GM21447 (cell line): Measurements from ENCODE around the gene AMOTL1.

Experiments used
- ATAC-seq: cut with Tn5 transposase; IDR thresholded peaks from one replicate; pipeline ENCODE4 v1.9.1; 2021; ENCODE audit not compliant: unreplicated experiment

Gene AMOTL1

DNA sequence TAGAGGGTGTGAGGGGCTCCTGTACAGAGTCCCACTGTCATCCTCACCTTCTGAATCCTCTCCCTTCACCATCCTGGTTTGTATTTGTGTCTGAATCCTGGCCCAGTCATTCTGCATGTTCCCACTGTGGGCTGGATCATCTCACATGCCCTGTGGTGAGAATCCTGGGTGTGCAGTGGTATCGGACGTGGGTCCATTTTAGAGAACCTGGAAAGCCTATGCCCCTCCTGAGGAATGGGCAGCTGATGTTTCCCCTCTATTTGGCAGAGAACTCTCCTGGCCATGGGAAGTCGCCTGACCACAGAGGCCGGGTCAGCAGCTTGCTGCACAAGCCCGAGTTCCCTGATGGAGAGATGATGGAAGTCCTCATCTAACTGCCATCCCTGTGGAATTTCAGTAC is 102.3 kb downstream of the AMOTL1 start:
- ATAC-seq: no peak

GRCh38 chr11:94871491-94872185 is 103.5 kb downstream of the AMOTL1 start:
- no peak for ATAC-seq

DNA sequence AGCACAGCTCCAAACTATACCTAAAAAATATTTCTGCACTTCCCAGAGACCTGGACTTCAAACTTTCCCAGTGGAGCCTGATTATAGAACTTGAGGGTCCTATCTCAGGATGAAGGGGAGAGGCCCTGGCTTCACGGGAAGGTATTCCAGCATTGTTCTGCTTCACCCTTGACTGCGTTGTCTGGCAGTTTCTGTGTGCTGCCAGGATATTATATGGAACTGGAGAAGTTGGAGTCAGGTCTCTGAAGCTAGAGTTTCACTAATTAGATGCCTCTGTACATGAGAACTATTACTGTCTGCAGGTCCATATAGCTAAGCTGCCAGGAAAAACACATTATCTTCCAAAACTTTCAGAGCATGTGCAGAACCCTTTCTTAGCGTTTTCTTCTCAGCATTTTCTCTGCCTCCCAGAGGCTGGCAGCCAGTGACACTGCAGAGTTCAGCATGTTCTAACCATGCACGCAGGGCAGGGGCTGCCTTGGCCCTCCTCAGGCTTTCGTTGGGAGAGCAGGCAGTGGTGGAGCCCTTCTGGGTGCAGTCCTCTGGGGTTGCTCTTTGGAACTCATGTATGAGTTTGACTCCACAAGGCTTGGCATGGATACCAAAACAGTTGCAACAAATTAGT is 105.9 kb downstream of the AMOTL1 start:
- no peak for ATAC-seq

- no peak for ATAC-seq
Observed at GRCh38 chr11:94876222-94876621, 108.1 kb downstream of the AMOTL1 start.

- ATAC-seq: peak; percentile 97
Observed at GRCh38 chr11:94876645-94877442, 108.7 kb downstream of the AMOTL1 start.

DNA sequence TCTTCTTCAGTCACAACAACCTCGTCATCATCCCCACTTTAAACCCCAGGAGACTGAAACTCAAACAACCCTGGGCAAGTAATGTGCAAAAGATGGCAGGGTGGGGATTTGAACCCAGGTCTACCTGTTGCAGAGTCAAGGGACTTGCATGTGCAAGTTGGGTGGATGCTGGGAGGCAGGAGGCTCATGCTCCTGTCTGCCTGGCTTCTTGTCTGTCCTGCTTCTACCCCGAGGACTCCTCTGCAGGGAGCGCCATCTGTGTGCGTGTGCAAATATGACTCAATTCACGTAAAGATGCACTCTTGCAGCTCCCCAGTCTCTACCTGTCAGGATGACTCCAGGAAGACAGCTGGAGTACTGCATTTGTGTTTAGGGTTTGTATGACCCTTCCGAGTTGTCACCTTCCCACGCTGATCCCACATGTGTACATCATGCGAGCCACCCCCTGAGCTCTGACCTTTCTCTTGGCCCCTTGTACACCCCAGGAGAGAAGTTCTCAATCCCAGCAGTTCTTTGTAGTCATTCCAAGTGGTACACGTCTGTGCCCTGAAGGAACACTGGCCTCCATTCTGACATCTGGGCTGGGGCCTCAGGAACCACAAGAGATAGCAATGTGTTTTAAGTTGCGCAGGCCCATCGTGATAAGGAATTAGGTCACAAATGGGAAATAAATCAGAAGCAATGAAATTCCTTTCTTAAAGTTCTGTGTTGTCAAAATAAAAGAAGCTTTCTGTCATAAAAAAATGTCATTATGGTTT is 109.5 kb downstream of the AMOTL1 start:
- ATAC-seq: no peak

DNA sequence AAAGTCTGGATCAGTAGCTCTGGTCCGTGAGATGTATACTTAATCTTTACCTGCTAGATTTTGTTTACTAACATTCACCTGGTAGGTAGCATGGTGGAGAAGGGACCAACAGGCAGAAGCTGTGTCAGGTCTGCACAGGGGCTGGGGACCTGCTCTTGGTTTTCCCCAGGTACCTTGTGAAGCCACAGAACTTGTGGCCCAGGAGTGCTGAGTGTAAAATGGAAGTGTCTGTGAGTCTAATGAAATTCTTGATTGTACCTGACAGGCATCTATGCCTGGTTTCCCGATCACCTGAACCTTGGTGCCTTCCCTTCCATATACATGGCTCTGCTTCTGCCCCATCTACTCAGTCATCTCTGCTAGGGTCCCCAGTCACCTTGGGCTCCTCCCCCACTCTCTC is 110.8 kb downstream of the AMOTL1 start:
- no peak for ATAC-seq

DNA sequence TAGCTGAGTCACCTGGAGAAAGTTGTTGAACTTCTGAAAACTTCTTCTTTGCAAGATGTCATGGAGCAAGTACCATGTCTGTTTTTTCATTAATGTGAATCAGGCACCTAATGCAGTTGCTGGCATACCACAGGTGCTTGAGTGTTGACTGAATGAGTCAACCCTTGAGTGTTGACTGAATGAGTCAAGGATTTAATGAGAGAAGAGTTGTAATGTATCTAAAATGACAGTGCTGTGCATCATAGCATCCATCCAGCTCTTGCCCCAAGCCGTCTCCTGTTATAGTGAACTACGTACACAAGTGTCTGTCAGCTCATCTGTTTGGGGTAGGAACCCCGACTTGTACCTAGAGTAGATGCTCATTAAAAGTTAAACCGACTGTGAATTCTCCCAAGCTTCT is 112.1 kb downstream of the AMOTL1 start:
- no peak for ATAC-seq

DNA sequence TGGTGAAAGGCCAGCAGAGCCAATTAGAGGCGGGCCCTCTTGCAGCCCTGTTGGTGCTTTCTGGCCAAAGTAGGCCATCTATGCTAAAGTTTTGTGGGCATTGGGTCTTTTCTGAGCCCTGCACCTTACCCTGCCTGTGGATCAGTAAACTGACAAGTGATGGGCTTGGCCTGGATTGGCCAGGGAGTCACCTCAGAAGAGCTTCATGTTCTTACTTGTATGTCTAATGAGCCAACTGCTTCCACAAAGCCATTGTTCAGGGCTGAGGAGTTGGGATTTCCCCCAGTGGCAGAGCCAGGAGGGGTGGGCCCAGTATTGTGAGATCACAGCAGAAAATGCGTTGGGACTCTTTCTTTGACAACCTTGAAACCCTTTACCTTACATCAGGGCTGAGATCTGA is 114.8 kb downstream of the AMOTL1 start:
- no peak for ATAC-seq

DNA sequence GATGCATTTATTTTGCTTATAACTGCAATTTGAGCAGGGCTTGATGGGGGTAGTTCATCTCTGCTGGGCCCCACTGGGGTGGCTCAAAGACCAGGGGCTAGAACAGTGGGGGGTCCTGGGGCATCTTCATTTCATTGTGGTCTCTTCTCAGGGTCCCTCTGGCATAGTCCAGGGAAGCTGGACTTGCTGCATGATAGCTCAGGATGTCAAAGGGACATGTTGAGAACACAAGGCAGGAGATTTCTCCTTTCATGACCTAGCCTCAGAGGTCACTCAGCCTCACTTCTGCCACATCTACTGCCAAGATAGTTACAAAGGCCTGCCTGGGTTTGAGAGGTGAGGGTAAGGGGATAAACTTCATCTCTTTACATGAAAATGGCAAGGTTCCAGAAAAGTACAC is 115.7 kb downstream of the AMOTL1 start:
- no peak for ATAC-seq

- no peak for ATAC-seq
Observed at GRCh38 chr11:94884376-94884775, 116.2 kb downstream of the AMOTL1 start.

- peak; percentile 86 for ATAC-seq
Observed at GRCh38 chr11:94885133-94885532, 117.0 kb downstream of the AMOTL1 start.

DNA sequence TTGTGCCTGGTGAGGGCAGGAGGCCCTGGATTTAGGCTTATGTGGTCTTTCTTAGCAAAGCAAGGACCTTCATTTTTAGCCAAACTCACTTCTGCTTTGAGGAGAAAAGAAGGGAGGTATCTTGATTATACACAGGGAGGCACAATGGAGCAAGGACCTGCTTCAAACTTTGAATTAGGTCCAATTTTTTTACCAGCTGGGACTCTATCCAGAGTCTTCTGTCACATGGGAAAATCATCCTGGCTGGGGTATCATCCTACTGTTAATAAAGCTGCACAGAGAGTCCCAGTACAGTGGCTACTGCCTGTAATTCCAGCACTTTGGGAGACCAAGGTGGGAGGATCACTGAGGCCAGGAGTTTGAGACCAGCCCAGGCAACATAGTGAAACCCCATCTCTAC is 117.4 kb downstream of the AMOTL1 start:
- no peak for ATAC-seq

DNA sequence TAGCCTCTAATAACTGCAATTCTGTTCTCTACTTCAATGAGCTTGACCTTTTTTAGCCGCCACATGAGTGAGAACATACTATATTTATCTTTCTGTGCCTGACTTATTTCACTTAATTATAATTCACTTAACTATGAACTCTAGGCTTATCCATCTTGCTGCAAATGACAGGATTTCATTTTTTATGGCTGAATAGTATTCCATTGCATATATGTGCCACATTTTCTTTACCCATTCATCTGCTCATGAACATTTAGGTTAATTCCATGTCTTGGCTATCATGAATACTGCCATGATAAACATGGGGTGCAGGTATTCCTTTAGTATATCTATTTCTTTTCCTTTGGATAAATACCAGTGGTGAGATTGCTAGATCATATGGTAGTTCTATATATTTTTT is 120.0 kb downstream of the AMOTL1 start:
- no peak for ATAC-seq

- ATAC-seq: no peak
Observed at GRCh38 chr11:94895451-94895850, 127.3 kb downstream of the AMOTL1 start.

DNA sequence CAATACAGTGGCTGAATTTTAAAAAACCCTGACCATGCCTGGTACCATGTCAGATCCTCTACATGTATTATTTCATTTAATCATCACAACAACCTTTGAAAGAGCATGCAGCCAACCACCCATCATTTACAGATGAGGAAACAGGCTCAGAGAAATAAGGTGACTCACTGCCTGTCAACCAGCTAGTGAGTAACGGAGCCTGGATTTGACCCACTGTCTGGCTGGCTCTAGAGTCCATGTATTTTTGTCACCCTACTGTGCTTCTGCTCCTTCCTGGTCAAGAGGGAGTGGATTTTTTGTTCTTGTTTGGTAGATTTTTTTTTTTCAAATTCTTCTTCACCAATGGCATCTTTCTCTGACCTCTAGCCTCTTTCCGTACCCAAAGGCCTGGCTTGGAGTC is 127.8 kb downstream of the AMOTL1 start:
- ATAC-seq: no peak

DNA sequence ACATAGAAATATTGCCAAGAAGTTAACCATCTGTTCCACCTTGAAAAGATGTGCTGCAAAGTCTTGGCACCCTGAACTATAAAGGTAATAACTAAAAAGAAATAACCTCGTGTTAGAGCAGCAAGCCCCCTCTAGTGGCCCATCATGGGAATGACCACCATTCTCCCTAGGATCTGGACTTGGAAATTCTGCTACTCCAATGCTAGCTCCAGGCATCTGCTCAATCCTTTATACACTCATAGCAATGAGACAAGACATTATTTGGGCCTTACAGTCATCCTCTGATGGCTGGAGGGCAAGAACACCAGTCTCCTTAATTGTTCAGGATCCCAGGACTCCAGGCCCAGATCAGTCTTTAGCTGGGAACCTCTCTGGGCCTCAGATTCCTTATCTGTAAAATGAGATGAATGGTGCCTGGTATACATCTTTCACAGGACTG is 129.2 kb downstream of the AMOTL1 start:
- peak; percentile 72 for ATAC-seq

DNA sequence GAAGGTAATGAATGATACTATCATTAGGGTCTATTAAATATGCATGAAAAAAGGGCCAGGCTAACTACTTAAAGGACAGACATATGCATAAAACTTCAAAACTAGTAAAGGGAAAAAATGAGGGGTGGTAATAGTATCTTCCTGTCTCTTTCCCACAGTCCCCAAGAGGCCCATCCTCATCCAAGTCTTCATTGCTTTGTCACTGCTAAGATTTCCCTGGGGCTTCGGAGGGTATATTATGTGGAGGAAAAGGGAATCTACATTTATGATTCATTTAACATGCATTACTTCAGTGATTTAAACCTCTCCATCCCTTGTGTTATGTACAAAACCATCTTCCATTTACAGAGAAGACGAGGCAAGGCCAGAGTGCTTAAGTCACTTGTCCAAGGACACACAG is 139.1 kb downstream of the AMOTL1 start:
- ATAC-seq: no peak

- ATAC-seq: no peak
Observed at GRCh38 chr11:94909371-94909820, 141.2 kb downstream of the AMOTL1 start.

DNA sequence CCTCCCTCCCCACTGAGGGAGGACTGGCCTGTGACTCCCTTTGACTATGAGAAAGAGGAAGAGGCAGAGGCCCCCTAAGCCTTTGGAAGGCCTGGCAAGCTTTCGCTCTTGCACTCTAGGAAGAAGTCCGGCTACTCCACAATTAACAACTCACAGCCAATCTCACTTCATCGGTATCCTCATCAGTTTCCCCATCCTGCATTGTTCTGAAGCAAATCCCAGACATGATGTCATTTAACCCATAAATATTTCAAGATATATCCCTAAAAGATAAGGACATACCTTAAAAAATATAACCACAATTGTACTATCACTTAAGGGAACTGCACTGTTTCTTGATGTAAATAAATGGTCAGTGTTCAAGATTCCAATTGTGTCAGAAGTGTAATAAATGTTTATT is 142.1 kb downstream of the AMOTL1 start:
- ATAC-seq: no peak

DNA sequence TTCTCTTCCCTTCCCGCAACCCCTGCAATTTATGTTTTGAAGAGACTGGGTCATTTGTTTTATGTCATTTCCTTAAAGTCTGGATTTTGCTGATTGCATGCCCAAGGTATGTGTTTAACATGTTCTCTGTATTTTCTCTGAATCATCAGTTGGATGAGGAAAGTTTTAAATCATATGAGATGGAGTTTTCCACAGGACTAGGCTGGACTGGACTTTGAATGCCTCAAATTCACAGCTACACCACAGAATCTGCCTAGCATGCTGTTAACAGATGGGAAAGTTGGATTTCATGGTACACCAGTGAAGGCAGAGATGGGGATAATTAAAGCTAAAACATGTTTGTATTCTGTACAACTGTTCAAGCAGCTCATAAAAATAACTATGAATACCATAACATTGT is 142.6 kb downstream of the AMOTL1 start:
- ATAC-seq: no peak
